H1 (cell line): ENCODE results near the gene VMA21. TPM values are rescaled to one million over a fixed set of nuclear protein-coding genes. Genes with fewer than 3 reads are reported as not detected.

Experiments used
- ASH2L ChIP-seq: fragments of 200-600, 300-600 bp; sonication (generic); IDR thresholded peaks from one replicate; pipeline ENCODE4 v1.7.1; 2017; ENCODE audit warnings: low read length
- BACH1 ChIP-seq: IDR thresholded peaks from 2 replicates; pipeline ENCODE4 v1.6.1; 2012; ENCODE audit warnings: low read length, improper control_type of control experiment
- BRCA1 ChIP-seq: IDR thresholded peaks from 2 replicates; pipeline ENCODE4 v1.6.1; 2012; ENCODE audit warnings: low read depth, low read length, improper control_type of control experiment
- CBX5 ChIP-seq: fragments of 300-800, 300-1000 bp; sonication (generic); IDR thresholded peaks from 2 replicates; pipeline ENCODE4 v1.7.1; 2016; ENCODE audit warnings: antibody characterized with exemption, low read length, low read depth
- CEBPB ChIP-seq: IDR thresholded peaks from 2 replicates; pipeline ENCODE4 v1.6.1; 2012; ENCODE audit warnings: low read depth, low read length
- CHD2 ChIP-seq: IDR thresholded peaks from 2 replicates; pipeline ENCODE4 v1.6.1; 2012; ENCODE audit warnings: low read length, improper control_type of control experiment
- CTBP2 ChIP-seq: IDR thresholded peaks from 2 replicates; pipeline ENCODE4 v1.7.0; 2011; ENCODE audit warnings: borderline replicate concordance, mild to moderate bottlenecking, moderate library complexity, mixed read lengths, low read length; ENCODE audit not compliant: insufficient read depth, insufficient read length
- E2F6 ChIP-seq: IDR thresholded peaks from 2 replicates; pipeline ENCODE4 v1.6.1; 2012; ENCODE audit warnings: inconsistent platforms
- GABPA ChIP-seq: IDR thresholded peaks from 2 replicates; pipeline ENCODE4 v1.6.1; 2011; ENCODE audit warnings: mild to moderate bottlenecking, low read length, moderate library complexity, borderline replicate concordance; ENCODE audit not compliant: insufficient read depth
- GTF2F1 ChIP-seq: IDR thresholded peaks from 2 replicates; pipeline ENCODE4 v1.6.1; 2012; ENCODE audit warnings: low read depth, low read length, improper control_type of control experiment, borderline replicate concordance
- JUN ChIP-seq: IDR thresholded peaks from 2 replicates; pipeline ENCODE4 v1.6.1; 2011; ENCODE audit warnings: low read depth, mild to moderate bottlenecking, improper control_type of control experiment, low read length
- JUND ChIP-seq: IDR thresholded peaks from 2 replicates; pipeline ENCODE4 v1.6.1; 2011; ENCODE audit warnings: mild to moderate bottlenecking, improper control_type of control experiment, low read length
- KDM4A ChIP-seq: IDR thresholded peaks from one replicate; pipeline ENCODE4 v1.7.1; 2012; ENCODE audit warnings: low read depth, mild to moderate bottlenecking, moderate library complexity, low read length, inconsistent platforms; ENCODE audit not compliant: severe bottlenecking
- NRF1 ChIP-seq: IDR thresholded peaks from 2 replicates; pipeline ENCODE4 v1.6.1; 2011; ENCODE audit warnings: mild to moderate bottlenecking, low read depth, low read length, improper control_type of control experiment
- POLR2AphosphoS5 ChIP-seq: IDR thresholded peaks from 2 replicates; pipeline ENCODE4 v1.6.1; 2011; ENCODE audit warnings: low read depth, low read length
- RAD21 ChIP-seq, 2 experiments: IDR thresholded peaks in 1 of 2; conservative IDR thresholded peaks in 1 of 2; 2 replicates each; pipeline ENCODE4 v1.6.1; 2011; ENCODE audit warnings: low read depth in 2 of 2, low read length in 2 of 2, improper control_type of control experiment in 1 of 2, inconsistent platforms in 1 of 2, mild to moderate bottlenecking in 1 of 2, moderate library complexity in 1 of 2
- RBBP5 ChIP-seq: IDR thresholded peaks from 2 replicates; pipeline ENCODE4 v1.7.1; 2012; ENCODE audit warnings: low read depth, mild to moderate bottlenecking, inconsistent platforms, low read length, moderate library complexity, borderline replicate concordance
- RFX5 ChIP-seq: IDR thresholded peaks from 2 replicates; pipeline ENCODE4 v1.6.1; 2011; ENCODE audit warnings: low read depth, low read length, improper control_type of control experiment, borderline replicate concordance
- SIN3A ChIP-seq, 2 experiments: IDR thresholded peaks in 1 of 2; conservative IDR thresholded peaks in 1 of 2; 2 replicates each; pipeline ENCODE4 v1.6.1; 2011 to 2012; ENCODE audit warnings: low read length in 2 of 2, improper control_type of control experiment in 1 of 2, low read depth in 1 of 2, mild to moderate bottlenecking in 1 of 2
- SIRT6 ChIP-seq: IDR thresholded peaks from one replicate; pipeline ENCODE4 v1.7.1; 2012; ENCODE audit warnings: low read length, inconsistent platforms
- SP2 ChIP-seq: IDR thresholded peaks from 2 replicates; pipeline ENCODE4 v1.6.1; 2012; ENCODE audit warnings: mild to moderate bottlenecking, low read length, inconsistent platforms
- SUZ12 ChIP-seq: fragments of 200-600 bp; sonication (generic); IDR thresholded peaks from 2 replicates; pipeline ENCODE4 v1.6.1; 2012; ENCODE audit warnings: mild to moderate bottlenecking, inconsistent platforms, low read length, moderate library complexity, mixed read lengths
- TEAD4 ChIP-seq: IDR thresholded peaks from 2 replicates; pipeline ENCODE4 v1.6.1; 2012; ENCODE audit warnings: low read depth, low read length, inconsistent platforms, mixed read lengths
- ZNF274 ChIP-seq: IDR thresholded peaks from 2 replicates; pipeline ENCODE4 v1.7.0; 2012; ENCODE audit warnings: low read length, borderline replicate concordance; ENCODE audit errors: extremely low read depth
- polyA plus RNA-seq, 7 experiments: library from polyadenylated mRNA; depleted of rRNA in 3 of 7; stranded (reverse) in 5 of 7; unstranded in 2 of 7; fragments of >200 nt in 5 of 7; fragments of 200-250 nt in 2 of 7; gene quantifications; 1 replicate in 5 of 7; 2 replicates in 1 of 7; 4 replicates in 1 of 7; pipeline versions ENCODE4 v1.2.1 to v1.2.3, GENCODE V29; 2011 to 2013; ENCODE audit warnings: missing spikeins in 2 of 7, mixed read lengths in 2 of 7
- total RNA-seq: library from RNA; stranded (reverse); fragmentation: NEBNext Ultra II Directional; extraction: Animal tissue kit (Norgen Biotek cat#: 25700); gene quantifications from 2 replicates; pipeline ENCODE4 v1.2.1, GENCODE V29; 2021

Gene VMA21
- total and polyA plus RNA-seq, 2 of the 8 experiments (the other 6 are each of a cell fraction or from before 2014, with no cell fraction given) = 25.8 to 65.4 TPM

- TF ChIP-seq E2F6 (peak; percentile 71; the same call in 1 of the 2 replicates), KDM4A (peak; percentile 56), CEBPB (no peak), ZNF274 (no peak), ASH2L (no peak), CHD2 (no peak), BRCA1 (no peak), CBX5 (no peak), RFX5 (no peak), BACH1 (no peak), TEAD4 (no peak), GABPA (peak; percentile 91), SUZ12 (no peak), POLR2AphosphoS5 (peak; percentile 59), RAD21 (IDR thresholded peaks at IDR 0.05 in 1 of 2, conservative IDR thresholded peaks at IDR 0.05 in 1 of 2; ENCODE audit: low read depth in 2 of 2, low read length in 2 of 2) (no peak), SIN3A (conservative IDR thresholded peaks at IDR 0.05 in 1 of 2, IDR thresholded peaks at IDR 0.05 in 1 of 2; ENCODE audit: low read depth in 1 of 2, low read length in 2 of 2) (no peak), NRF1 (peak; percentile 49), JUND (no peak), SP2 (no peak), JUN (no peak), SIRT6 (no peak), CTBP2 (no peak), RBBP5 (no peak), GTF2F1 (no peak)
Observed at GRCh38 chrX:151396825-151397740, at the start of gene VMA21 (continued).
